ENCODE measurements around the gene TRIO.
A peak's percentile ranks its signal among the peaks of the same experiment; 100 is the strongest.

Gene TRIO

GRCh38 chr5:14400611-14401010 is 257.5 kb downstream of the TRIO start:
- no peak for ATAC-seq
- no peak for TF ChIP-seq BACH2 (CRISPR knock-in tag; IDR thresholded peaks at IDR 0.05; ENCODE audit: borderline replicate concordance)
- no peak for TF ChIP-seq ARNTL (CRISPR knock-in tag; IDR thresholded peaks at IDR 0.05; ENCODE audit: borderline replicate concordance, low read depth)
- TF ChIP-seq ZC3H10 (CRISPR knock-in tag; IDR thresholded peaks at IDR 0.05): no peak
- TF ChIP-seq PATZ1 (CRISPR knock-in tag; IDR thresholded peaks at IDR 0.05; ENCODE audit: borderline replicate concordance): no peak
- no peak for TF ChIP-seq OSR1 (CRISPR knock-in tag; IDR thresholded peaks at IDR 0.05)
- no peak for TF ChIP-seq RARB (CRISPR knock-in tag; IDR thresholded peaks at IDR 0.05)
- no peak for TF ChIP-seq TSHZ2 (CRISPR knock-in tag; IDR thresholded peaks at IDR 0.05)
- TF ChIP-seq ZNF8 (CRISPR knock-in tag; IDR thresholded peaks at IDR 0.05): no peak
- TF ChIP-seq ZFP30 (CRISPR knock-in tag; IDR thresholded peaks at IDR 0.05): no peak
- TF ChIP-seq ESRRG (CRISPR knock-in tag; IDR thresholded peaks at IDR 0.05): no peak
- TF ChIP-seq ISL1 (CRISPR knock-in tag; IDR thresholded peaks at IDR 0.05): no peak
- no peak for TF ChIP-seq PPARA (CRISPR knock-in tag; IDR thresholded peaks at IDR 0.05; ENCODE audit: borderline replicate concordance)
- TF ChIP-seq CREB5 (CRISPR knock-in tag; IDR thresholded peaks at IDR 0.05; ENCODE audit: low read depth): no peak
- no peak for TF ChIP-seq POU6F1 (CRISPR knock-in tag; IDR thresholded peaks at IDR 0.05; ENCODE audit: borderline replicate concordance, low read depth)
- no peak for TF ChIP-seq TOX (CRISPR knock-in tag; IDR thresholded peaks at IDR 0.05; ENCODE audit: borderline replicate concordance)
- TF ChIP-seq CSDC2 (CRISPR knock-in tag; IDR thresholded peaks at IDR 0.05): no peak
- no peak for TF ChIP-seq CSRNP3 (CRISPR knock-in tag; IDR thresholded peaks at IDR 0.05)
- no peak for TF ChIP-seq ZNF70 (CRISPR knock-in tag; IDR thresholded peaks at IDR 0.05)

GRCh38 chr5:14401639-14402038 is 258.5 kb downstream of the TRIO start:
- ATAC-seq: peak; percentile 39
- TF ChIP-seq ZFP30 (CRISPR knock-in tag; IDR thresholded peaks at IDR 0.05): no peak
- peak; percentile 98 for TF ChIP-seq TSHZ2 (CRISPR knock-in tag; IDR thresholded peaks at IDR 0.05)
- 0 out of 2 replicates have a peak, but pooled peaks have one; percentile 11 for TF ChIP-seq GLIS3 (CRISPR knock-in tag; IDR thresholded peaks at IDR 0.05)
- TF ChIP-seq BACH2 (CRISPR knock-in tag; IDR thresholded peaks at IDR 0.05; ENCODE audit: borderline replicate concordance): no peak
- TF ChIP-seq PPARA (CRISPR knock-in tag; IDR thresholded peaks at IDR 0.05; ENCODE audit: borderline replicate concordance): no peak
- TF ChIP-seq ZNF8 (CRISPR knock-in tag; IDR thresholded peaks at IDR 0.05): no peak
- peak; percentile 4; the same call in 1 of the 2 replicates for TF ChIP-seq CSDC2 (CRISPR knock-in tag; IDR thresholded peaks at IDR 0.05)
- TF ChIP-seq ZFP3 (CRISPR knock-in tag; IDR thresholded peaks at IDR 0.05): 0 out of 2 replicates have a peak, but pooled peaks have one; percentile 15
- no peak for TF ChIP-seq ZC3H10 (CRISPR knock-in tag; IDR thresholded peaks at IDR 0.05)
- TF ChIP-seq PATZ1 (CRISPR knock-in tag; IDR thresholded peaks at IDR 0.05; ENCODE audit: borderline replicate concordance): peak; percentile 54; the same call in 1 of the 2 replicates
- peak; percentile 96 for TF ChIP-seq ISL1 (CRISPR knock-in tag; IDR thresholded peaks at IDR 0.05)
- peak; percentile 51; the same call in 1 of the 2 replicates for TF ChIP-seq SNAI2 (CRISPR knock-in tag; IDR thresholded peaks at IDR 0.05)
- peak; percentile 34 for TF ChIP-seq RARB (CRISPR knock-in tag; IDR thresholded peaks at IDR 0.05)
- TF ChIP-seq ARNTL (CRISPR knock-in tag; IDR thresholded peaks at IDR 0.05; ENCODE audit: borderline replicate concordance, low read depth): no peak
- peak; percentile 74; the same call in 1 of the 2 replicates for TF ChIP-seq ESRRG (CRISPR knock-in tag; IDR thresholded peaks at IDR 0.05)
- no peak for TF ChIP-seq OSR1 (CRISPR knock-in tag; IDR thresholded peaks at IDR 0.05)
- peak; percentile 85 for TF ChIP-seq CSRNP3 (CRISPR knock-in tag; IDR thresholded peaks at IDR 0.05)
- TF ChIP-seq TOX (CRISPR knock-in tag; IDR thresholded peaks at IDR 0.05; ENCODE audit: borderline replicate concordance): peak; percentile 83
